C4-2B (cell line): ENCODE measurements around the gene TMEM158.

Experiments used
- ZFX ChIP-seq: fragments of 450-650 bp; IDR thresholded peaks from 2 replicates; pipeline ENCODE4 v1.6.1; 2017
- TF ChIP-seq, protein P1 (sequence below): fragments of 450-650 bp; conservative IDR thresholded peaks from 2 replicates; pipeline ENCODE4 v1.5.1; 2017; ENCODE audit warnings: mild to moderate bottlenecking

DNA sequence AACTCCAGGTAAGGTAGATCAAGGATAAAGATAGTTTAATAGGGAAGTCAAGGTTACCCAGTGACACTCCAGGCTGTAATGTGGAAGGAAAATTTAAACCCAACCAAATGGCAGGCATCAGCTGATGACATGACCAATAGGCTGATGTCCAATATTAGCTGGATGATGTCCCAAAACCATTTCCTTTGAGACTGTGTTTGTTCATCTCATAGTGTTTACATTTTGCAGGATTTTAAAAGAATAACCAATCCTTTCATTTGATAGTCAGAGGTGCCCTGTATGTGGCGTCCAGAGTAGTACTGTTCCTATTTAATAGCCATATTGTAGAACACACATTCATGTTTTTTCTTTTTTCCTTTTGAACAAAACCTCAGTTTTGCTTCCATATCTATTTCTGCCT, 23.3 kb upstream of the TMEM158 start:
- no peak for TF ChIP-seq ZFX
- TF ChIP-seq, protein P1, sequence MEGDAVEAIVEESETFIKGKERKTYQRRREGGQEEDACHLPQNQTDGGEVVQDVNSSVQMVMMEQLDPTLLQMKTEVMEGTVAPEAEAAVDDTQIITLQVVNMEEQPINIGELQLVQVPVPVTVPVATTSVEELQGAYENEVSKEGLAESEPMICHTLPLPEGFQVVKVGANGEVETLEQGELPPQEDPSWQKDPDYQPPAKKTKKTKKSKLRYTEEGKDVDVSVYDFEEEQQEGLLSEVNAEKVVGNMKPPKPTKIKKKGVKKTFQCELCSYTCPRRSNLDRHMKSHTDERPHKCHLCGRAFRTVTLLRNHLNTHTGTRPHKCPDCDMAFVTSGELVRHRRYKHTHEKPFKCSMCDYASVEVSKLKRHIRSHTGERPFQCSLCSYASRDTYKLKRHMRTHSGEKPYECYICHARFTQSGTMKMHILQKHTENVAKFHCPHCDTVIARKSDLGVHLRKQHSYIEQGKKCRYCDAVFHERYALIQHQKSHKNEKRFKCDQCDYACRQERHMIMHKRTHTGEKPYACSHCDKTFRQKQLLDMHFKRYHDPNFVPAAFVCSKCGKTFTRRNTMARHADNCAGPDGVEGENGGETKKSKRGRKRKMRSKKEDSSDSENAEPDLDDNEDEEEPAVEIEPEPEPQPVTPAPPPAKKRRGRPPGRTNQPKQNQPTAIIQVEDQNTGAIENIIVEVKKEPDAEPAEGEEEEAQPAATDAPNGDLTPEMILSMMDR, result no peak
